Measurements from ENCODE around the gene RNPC3.

Gene RNPC3, protein sequence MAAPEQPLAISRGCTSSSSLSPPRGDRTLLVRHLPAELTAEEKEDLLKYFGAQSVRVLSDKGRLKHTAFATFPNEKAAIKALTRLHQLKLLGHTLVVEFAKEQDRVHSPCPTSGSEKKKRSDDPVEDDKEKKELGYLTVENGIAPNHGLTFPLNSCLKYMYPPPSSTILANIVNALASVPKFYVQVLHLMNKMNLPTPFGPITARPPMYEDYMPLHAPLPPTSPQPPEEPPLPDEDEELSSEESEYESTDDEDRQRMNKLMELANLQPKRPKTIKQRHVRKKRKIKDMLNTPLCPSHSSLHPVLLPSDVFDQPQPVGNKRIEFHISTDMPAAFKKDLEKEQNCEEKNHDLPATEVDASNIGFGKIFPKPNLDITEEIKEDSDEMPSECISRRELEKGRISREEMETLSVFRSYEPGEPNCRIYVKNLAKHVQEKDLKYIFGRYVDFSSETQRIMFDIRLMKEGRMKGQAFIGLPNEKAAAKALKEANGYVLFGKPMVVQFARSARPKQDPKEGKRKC

DNA sequence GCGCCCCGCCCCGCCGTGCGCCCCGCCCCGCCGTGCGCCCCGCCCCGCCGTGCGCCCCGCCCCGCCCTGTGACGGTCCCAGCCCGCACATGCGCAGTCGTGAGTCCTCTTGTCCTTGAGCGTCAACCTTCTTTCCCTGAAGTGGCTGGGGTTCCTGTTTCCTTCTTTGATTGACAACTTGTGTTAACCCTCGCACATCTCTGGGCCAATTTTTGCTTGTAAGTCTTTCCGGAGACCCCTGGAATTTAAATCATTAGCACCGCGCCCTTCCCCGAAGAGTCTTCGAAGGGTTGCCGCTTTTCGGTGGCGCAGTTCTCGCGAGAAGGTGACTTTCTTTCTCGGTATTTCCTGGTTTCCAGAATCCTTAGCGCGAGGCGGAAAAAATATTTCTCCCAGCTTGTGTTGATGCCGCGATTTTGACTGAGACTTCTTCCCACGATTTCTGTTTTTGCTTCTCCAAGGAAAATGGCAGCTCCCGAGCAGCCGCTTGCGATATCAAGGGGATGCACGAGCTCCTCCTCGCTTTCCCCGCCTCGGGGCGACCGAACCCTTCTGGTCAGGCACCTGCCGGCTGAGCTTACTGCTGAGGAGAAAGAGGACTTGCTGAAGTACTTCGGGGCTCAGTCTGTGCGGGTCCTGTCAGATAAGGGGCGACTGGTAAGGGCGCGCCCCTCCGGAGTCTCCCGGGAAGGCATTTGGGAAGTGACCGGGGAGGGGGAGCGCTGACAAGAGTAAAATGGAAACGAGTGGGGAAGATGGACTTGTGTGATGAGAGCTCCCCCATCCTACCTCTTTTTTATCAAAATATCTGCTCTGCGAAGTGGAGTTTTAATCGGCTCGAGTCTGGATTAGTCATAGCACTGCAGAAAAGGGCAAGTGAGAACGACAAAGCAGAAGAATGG lies at the start of gene RNPC3:
RNPC3 (plus strand) TSS at position 93 of the 901 bp plus-strand sequence; CDS start at position 465, 372 bp downstream.
- peak; percentile 78 for DNase-seq (ENCODE audit: low read depth)

DNA sequence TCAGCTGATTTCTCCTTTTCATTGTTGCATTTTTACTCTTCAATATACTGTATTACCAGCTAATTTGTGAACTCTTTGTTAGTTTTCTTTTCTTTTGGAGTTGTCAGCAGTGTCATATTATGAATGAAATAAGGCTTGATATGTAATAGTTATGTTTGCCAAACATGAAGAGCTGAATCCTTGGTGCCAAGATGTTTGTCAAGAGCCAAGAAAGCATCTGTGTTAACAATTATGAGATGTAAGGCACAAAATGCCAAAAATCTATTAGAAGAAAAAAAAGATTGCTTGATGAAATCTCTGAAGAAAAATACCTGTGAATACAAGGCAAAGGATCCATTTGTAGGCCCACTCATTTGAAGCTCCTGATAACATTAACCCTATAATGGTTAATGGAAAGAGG lies 48.4 kb upstream of the RNPC3 start:
- DNase-seq (ENCODE audit: low read depth), result no peak

DNA sequence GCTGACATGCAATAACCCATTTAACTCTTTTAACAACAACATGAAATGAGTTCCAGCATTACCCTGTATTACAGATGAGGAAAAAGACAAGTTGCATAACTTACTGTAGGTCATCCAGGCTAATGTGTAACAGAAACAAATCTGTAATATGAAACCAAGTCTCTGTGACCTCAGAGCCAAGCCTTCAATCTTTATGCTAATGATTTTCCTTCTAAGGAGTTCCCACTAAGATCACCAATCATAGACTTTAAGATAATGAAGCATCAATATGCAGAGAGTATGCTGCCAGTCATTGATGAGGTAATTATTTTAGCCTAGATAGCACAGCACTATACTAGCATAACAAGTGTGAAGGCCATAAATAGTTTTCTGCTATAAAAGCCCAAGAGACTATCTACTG lies 35.6 kb upstream of the RNPC3 start:
- no peak for DNase-seq (ENCODE audit: low read depth)

DNA sequence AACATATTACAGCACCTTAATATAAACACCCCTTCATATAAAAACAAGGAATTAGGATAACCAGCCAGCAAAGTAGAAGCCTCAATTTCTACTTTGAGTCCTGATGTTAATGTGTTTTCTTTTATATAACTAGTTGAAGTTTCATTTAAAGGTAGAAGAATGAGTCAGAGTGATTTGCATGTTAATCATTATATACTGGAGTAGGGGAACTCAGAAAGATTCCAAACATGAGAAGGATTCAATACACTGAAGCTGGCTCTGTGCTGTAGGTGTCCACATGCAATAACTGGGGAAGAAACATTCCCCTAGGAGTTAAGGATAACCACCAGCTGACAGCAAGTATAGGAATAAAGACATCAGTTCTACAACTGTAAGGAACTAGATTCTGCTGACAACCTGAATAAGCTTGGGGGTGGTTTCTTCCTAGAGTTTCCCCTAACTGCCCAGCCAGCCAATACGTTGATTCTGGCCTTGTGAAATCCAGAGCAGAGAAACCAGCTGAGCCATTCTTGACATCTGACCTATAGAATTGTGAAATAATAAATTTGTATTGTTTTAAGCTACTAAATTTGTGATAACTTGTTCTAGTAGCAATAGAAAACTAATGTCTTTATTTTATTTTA lies 33.4 kb upstream of the RNPC3 start:
- DNase-seq (ENCODE audit: low read depth), result no peak

DNA sequence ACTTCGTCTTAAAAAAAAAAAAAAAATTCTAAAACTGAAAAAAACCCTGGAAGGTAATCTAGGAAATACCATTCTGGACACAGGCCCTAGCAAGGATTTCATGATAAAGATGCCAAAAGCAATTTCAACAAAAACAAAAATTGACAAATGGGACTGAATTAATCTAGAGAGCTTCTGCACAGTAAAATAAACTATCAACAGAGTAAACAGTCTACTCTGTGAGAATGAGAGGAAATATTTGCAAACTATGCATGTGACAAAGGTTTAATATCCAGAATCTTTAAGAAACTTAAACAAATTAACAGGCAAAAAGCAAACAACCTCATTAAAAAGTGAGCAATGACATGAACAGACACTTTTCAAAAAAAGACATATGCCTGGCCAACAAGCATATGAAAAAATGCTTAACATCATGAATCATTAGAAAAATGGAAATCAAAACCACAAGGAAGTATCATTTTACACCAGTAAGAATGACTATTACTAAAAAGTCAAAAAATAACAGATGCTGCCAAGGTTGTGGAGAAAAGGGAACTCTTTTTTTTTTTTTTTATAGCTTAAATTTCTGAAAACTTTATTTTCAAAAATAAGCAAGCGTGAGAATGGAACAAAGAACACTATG lies 29.4 kb upstream of the RNPC3 start:
- DNase-seq (ENCODE audit: low read depth), result no peak

DNA sequence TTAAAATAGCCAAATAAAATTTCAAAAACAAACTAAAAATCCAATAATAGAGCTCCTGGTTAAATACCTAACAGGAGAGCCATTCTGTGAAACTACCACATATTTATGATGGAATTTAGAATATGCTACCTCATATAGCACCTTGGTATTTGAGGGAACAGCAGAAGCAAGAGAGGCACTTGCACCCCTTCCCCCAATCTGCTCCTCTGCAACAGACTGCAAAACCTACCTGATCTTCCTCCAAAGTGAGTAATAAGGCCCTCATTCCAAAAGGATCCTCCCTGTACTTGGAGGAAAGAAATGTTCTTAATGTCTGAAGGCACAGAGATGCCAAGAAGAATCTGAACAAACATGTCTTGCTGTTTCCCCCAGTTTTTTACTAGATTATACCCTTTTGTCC lies 28.1 kb upstream of the RNPC3 start:
- no peak for DNase-seq (ENCODE audit: low read depth)

DNA sequence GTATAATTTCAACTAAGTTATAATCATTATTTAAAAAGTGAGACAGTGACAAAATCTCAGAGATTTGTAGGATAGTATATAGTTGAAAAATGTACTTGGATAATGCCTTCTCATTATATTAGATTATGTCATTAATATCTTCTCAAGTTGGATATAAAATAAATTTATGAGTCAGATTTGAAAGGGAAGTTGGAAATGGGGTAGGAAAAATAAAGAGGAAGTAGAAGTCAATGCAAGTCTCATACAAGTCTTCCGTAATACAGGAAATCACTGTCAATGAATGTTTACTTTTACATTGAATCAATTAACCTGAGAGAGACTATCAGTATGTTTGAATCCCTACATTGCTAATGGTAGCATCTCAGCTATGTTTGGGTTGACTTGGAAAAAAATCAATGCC lies 16.2 kb upstream of the RNPC3 start:
- no peak for DNase-seq (ENCODE audit: low read depth)

DNA sequence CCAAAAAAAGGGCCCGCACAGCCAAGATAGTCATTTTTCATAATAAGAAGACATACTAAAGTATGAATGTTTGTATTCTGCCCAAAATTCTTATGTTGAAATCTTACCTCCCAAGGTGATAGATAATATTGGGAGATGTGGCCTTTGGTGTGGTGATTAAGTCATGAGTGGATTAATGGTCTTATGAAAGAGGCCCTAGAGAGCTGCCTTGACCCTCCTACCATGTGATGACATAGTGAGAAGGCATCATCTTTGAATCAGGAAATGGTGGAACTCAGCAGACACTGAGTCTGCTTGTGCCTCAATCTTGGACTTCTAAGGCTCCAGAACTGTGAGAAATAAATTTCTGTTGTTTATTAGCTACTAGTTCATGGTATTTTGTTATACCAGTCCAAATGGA lies 11.8 kb upstream of the RNPC3 start:
- no peak for DNase-seq (ENCODE audit: low read depth)

DNA sequence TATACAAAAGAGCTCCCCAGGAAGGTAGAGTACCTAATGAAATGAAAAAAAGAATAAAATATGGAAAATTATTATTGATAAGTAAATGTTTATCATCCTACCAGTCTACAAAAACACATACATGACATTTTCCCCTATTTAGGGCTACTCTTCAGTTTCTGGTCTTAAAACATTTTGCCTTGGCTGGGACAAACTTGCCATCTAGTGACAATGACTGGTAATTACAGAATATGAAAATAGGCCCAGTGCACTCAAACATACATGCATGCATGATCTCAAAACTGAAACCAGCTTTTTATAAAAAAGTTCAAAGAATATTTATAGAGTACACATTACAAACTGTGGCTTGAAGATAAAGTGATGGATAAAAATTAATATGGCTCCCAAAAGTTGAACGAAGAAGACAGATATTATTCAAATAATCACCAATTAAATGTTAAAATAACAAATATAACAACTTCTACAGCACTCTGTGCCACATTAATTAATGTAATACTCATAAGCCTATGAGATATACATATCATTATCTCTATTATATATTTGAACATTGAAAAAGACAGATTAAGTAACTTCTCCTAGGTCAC lies 10.5 kb upstream of the RNPC3 start:
- DNase-seq (ENCODE audit: low read depth), result no peak

DNA sequence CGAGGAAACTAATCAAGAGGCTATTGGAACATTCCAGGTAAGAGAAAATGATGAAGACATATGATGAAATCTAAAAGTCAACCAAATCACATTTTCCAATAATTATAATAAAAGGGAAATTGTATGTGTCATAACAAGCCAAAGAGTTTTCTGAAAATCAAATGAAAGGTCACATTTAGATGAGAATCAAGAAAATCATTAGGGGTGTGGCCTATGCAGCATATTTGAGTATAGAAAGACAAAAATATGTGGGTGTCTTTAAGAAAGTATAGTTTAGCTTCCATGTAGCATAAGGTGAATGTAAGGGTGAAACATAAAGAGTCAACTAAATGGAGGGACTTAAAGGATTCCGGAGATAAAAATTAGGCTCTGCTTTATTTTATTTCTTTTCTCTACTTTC lies 9.2 kb upstream of the RNPC3 start:
- no peak for DNase-seq (ENCODE audit: low read depth)

DNA sequence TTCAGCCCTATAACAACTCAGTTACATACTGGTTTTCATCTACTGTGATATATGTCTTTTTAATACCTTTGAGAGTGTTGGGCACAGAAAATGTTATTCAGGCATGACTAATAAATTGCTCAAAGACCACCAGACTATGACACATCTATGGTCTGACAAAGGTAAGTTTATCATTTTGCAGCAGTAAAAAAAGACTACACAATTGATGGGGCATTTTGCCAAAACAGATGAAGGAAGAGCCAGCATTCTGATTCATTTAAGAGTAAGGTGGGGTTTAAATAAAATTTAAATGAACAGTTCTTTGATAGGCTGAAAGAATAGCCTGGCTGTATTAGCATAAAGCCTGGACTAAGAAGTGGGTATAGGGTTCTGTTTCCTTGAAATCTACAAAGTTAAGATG lies 8.8 kb upstream of the RNPC3 start:
- no peak for DNase-seq (ENCODE audit: low read depth)

DNA sequence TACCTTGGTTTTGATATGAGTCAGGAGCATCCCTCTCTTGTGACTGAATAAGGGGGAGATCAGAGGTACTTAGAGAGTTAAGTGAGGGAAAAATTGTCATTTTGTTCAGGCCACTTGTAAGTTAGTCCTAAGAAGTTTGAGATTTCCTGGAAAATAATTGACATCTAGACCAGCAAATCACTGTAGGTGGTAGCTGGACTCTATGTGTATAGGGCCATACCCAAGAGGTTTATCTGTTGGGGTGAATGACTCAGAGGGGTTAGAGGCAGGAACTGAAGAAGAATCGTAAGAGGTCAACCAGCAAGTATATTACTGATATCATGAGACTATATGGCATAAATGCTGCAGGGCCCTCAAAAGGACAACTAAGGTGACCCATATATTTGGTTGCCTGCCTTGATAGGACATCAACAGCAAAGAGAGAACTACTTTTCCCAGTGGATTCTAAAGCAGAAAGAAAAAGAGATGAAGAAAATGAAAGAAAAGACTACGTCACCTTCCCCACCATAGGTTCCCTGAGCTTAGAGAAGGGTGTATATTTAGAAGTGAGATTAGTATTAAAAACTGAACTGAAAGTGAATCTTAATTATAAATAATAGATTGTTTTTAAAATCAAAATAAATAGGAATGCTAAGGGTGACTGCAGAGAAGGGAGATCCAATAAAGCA lies 8.0 kb upstream of the RNPC3 start:
- no peak for DNase-seq (ENCODE audit: low read depth)

DNA sequence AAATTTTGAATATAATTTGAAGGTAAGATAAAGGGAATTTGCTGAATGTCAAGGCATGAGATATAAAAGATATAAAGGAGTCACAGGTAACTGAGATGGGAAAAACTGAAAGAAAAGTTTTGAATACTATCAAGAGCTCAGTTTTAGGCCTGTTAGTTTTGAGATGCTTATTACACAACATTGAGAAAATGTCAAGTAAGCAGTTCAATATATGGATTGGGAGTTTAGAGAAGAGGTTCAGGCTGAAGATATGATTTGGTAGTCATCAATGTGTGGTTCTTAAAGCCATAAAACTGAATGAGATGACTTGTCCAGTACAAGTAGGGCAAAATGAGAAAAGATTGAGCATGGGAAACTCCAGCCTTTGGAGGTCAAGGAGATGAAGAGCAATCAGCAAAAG lies 4.7 kb upstream of the RNPC3 start:
- no peak for DNase-seq (ENCODE audit: low read depth)

DNA sequence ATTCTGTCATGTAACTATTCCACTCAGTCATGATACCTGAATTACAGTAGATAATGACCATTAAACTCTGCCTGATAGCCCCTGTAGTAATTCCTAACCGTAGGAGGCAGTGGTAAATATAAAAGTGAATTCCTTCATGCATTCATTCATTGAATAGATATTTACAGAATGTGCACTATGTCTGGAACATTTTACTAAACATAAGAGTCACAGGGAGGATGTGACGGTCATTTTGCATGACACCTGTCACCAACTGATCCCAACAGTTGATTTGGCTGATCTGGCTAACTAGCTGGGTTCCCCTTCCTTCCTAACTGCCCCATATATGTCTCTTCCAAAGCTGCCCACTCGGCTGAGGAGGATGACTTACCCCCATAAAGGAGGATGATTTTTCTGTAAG lies 2.2 kb upstream of the RNPC3 start:
- DNase-seq (ENCODE audit: low read depth), result no peak

DNA sequence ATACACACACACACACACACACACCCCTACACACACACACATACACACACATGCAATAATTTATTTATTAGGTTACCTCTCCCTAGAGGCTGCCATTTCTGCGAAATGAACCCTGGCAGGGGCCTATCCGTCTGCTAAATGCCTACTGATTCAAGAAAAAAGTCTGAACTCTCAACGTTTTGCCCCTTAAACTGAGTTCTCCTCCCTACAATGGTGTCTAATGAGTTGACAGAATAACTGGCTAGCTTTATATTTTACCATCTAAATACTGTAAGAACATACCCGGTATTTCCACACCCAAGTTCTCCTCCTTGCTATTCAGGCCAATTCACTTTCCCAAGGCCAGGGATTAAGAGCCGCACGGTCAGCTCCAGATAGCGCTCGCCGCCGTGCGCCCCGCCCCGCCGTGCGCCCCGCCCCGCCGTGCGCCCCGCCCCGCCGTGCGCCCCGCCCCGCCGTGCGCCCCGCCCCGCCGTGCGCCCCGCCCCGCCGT lies 339 bp upstream of the RNPC3 start:
- no peak for DNase-seq (ENCODE audit: low read depth)

DNA sequence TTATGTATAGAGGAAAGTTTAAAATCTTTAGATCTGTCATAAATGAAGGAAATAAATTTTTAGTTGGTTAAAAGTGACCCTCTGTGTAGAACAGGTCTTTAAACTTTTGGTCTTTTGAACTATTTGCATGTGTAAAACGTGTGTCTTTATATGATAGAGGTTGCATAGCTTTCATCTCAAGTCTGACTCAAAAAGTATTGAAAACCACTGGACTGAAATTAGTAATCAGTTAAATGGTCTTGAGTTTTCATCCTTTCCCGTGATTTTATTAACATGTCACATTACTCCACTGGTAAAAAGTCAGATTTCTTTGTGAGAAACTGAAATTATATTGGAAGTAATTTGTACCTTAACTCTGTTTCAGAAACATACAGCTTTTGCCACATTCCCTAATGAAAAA lies 1.8 kb downstream of the RNPC3 start:
- no peak for DNase-seq (ENCODE audit: low read depth)

DNA sequence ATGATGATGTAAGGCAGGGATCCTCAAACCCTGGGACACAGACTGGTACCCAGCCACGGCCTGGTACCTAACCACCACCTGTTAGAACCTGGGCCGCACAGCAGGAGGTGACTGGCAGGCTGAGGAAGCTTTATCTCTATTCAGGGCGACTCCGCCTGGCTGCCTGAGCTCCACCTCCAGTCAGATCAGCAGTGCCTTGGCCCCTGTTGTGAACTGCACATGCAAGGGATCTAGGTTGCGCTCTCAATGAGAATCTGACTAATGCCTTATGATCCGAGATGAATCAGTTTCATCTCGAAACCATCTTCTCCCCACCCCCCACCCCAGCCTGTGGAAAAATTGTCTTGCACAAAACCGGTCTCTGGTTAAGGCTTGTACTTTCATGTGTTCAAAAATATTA lies 4.2 kb downstream of the RNPC3 start:
- DNase-seq (ENCODE audit: low read depth), result peak; percentile 20

DNA sequence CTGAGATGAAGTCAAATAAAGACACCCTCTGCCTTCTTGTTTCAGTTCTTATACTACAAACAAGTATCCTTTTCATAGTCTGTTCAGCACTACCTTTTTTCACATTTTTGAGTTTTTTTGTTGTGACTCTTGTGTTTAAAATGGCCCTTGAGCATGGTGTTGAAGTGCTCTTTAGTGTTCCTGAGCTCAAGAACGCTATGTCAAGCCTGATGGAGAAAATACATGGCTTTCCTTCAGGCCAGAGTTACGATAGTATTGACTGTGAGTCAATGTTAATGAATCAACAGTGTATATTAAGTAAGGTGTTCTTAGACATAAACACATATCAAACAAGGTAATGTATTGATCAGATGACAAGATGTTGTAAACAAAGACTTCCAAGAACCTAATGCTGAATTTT lies 12.7 kb downstream of the RNPC3 start:
- DNase-seq (ENCODE audit: low read depth), result no peak

DNA sequence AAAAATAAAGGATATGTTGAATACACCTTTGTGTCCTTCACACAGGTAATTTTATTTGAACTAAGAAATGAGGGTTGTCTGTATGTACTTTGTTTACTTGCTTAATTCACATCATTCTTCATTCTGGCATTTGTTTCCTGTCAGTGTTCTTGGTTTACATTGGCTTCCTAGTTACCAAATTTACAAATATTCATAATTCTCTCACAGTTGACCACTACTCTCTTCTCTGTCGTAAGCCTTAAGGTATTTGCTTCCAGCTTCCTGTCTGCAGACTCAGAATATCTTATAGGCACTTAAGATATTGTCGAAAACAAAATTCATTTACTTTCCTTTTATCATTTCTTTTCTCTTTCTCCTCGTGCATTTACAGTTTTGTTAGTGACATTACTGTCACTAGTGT lies 15.9 kb downstream of the RNPC3 start:
- no peak for DNase-seq (ENCODE audit: low read depth)

DNA sequence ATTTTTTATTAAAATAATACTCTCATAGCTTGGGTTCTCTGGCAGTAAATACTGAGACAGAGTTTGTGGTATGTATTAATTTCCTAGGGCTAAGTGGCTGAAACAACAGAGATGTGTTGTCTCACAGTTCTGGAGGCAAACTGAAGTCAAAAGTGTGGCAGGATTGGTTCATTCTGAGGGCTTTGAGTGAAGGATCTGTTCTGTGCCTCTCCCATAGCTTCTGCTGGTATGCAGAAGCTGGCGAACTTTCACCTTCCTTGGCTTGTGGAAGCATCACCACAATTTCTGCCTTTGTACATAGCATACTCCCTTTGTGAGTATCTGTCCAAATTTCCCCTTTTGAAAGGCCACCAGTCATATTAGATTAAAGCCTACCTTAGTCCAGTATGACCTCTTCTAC lies 21.0 kb downstream of the RNPC3 start:
- DNase-seq (ENCODE audit: low read depth), result no peak

DNA sequence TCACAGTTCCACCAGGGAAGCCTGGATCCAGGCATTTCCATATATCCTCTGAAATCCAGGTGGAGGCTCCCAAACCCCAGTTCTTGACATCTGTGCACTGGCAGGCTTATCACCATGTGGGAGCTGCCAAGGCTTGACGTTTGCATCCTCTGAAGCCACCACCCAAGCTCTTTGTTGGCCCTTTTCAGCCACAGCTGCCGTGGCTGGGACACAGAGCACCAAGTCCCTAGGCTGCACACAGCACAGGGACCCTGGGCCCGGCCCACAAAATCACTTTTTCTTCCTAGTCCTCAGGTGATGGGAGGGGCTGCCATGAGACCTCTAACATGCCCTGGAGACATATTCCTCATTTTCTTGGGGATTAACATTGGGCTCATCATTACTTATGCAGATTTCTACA lies 22.3 kb downstream of the RNPC3 start:
- DNase-seq (ENCODE audit: low read depth), result no peak

All from stimulated activated CD8-positive, alpha-beta memory T cell treated with anti-CD3 and anti-CD28 coated beads, Interleukin-7, amount 100 ng/mL, for 24 hours (primary cell).